GM21526 (cell line): ENCODE results near the gene NAPA.
A peak's percentile ranks its signal among the peaks of the same experiment; 100 is the strongest.
"Not testable (repeated sequence)": the region's sequence is repeated elsewhere in the genome, so short reads cannot be mapped to it uniquely, and the experiment has no call there.

Experiments
- ATAC-seq: cut with Tn5 transposase; IDR thresholded peaks from one replicate; pipeline ENCODE4 v1.9.1; 2021; ENCODE audit warnings: moderate library complexity; ENCODE audit not compliant: unreplicated experiment, low FRiP score

The NAPA gene

GRCh38 chr19:47489072-47489914, 25.6 kb downstream of the NAPA start:
- ATAC-seq: no peak

DNA sequence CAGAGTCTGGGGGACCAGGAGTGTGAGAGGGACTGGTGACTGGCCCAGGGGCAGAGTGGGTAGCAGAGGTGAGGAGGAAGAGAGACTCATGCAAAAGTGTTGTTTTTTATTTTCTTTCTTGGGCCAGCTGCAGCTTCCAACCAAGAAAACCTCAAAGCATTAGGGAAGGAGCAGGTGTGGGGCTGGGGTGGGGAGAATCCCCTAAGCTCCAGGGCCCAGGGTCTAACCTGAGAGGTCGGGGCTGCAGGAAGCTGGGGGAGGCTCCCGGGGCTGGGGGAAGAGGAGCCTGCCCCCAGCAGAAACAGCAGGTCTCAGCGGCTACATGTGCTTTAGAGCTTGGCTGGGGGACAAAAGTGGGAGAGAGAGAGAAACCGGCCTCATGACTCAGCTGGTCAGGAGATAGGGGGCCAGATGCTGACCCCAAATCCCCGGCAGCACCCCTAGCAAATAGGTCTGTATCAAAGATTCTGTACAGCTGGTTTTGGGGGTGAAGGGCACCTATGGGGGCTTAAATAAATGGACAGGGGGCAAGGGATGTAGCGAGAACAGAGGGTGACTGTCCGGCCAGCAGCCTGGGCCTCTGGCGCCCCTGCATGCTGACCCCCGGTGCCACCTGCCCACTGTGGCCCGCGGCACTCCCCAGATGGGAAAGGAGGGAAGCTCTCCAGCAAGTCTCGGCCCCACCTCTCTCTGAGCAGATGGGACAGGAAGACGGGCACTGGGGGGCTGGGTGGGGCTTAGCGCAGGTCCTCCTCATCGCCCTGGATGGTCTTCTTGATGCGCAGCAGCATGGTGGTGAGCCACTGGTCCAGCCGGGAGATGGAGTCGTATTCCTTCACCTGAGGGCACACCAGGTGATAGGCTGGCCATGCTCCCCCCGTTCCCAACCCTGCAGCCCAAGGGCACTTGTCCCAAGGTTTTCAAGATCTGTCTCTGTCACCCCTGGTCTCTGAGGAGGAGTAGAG, 27.0 kb downstream of the NAPA start:
- no peak for ATAC-seq

- ATAC-seq: no peak
Measured at GRCh38 chr19:47486900-47487299, 28.0 kb downstream of the NAPA start.

DNA sequence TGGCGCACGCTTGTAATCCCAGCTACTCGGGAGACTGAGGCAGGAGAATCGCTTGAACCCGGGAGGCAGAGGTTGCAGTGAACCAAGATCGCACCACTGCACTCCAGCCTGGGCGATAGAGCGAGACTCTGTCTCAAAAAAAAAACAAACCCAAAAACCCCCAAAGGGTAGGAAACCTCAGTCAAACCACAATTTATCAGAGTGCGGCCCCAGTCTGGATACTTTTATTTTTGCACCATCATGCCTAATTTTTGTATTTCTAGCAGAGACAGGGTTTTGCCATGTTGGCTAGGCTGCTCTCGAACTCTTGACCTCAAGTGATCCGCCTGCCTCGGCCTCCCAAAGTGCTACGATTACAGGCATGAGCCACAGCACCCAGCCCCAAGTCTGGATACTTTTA, 28.6 kb downstream of the NAPA start:
- not testable (repeated sequence) for ATAC-seq

GRCh38 chr19:47485210-47485609, 29.7 kb downstream of the NAPA start:
- no peak for ATAC-seq

DNA sequence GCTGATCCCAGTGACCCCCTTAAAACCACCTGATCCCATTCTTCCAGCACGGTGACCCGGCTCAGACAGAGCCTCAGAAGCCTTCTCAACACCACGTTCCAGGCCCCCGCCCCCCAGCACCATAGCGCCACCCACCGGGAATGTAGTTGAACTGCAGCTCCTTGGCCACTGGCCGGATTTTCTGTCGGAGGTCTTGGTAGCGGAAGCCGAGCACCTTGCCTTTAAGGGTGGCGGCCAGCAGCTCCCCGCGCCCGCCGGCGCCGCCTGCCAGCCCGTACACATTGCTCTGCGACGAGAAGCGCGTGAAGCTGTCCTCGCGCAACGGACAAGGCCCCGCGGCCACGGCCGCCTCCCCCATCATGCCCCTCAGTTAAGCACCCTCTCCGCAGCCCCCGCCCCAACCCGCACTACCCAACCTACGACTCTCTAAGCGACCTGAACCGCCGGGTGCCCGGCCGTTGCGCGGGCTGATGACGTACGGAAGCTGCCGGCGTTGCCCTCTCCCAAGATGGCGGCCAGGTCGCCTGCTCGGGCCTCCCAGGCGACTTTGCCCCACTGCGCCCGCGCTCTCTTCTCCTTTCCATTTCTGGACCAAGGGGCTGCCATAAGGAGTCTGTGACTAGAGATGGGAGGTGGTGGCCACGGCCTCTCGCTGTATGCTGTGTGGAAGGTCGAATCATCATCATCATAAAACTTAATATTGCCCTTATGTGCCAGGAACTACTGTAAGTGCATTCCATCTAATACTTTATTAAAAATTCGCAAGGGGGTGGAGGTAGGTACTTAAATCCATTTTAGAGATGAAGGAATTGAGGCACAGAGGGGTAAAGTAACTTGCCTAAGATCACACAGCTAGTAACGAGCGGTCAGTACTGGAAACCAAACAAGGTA, 30.8 kb downstream of the NAPA start, which contains the start of gene KPTN:
KPTN (minus strand) TSS at position 420 of the 891 bp plus-strand sequence; CDS start at position 361, 59 bp downstream.
- ATAC-seq: peak; percentile 59

DNA sequence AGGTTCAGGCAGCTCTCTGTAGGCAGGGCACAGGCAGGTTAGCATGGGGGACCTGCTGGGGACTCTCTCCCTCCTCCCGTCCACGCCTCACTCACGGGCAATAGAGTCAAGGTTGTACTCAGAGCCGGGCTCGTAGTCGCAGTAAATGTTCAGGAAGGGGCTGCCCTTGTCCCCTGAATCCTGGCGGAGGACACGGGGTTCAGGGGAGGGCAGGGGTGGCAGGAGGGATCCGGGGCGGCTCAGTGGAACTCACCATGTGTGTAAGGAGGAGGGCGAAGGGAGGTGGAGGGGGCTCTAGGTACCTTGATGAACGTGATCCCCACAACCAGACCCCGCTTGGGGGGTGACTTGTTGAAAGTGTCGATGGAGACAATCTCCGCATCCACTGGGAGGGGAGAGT, 31.7 kb downstream of the NAPA start:
- no peak for ATAC-seq

DNA sequence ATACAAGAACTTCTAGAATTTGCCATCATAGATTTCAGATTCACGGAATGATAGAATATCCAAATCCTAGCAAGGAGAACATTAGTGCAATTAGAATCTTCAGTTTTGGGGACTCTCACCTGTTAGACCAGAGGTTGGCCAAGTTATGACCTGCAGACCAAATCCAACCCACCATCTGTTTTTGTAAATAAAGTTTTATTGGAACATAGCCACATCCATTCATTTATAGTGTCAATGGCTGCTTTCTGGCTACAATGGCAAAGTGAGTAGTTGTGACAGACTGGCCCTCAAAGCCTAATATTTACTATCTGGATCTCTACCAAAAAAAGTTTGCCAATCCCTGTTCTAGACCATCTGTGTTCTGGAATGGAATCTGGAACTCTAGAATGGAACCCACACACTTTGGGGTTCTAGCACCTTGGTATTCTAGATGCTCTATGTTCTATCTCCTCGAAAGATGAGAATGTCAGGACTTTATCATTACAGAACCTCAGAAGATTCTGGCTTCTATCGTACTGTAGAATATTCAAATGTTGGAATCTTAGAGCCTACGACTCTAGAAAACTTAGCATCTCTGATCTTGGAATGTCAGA, 33.3 kb downstream of the NAPA start:
- ATAC-seq: no peak

DNA sequence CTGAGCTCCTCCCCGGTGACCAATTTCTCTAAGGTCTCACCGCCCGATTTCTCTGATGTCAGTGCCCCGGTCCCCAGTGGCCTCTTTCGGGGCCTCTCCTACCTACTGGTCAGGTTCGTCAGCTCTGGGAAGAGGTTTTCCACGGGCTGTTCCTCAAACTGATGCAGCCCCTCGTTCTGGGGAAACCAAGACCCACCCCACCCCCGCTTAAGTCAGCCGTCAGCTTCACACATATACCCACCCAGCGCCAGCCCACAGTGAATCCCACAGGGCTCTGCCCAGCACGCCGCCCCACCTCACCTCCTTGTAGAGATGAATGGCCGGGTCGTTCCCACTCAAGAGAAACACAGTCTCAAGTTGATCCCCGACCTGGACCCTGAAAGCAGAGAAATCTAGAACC, 34.2 kb downstream of the NAPA start:
- no peak for ATAC-seq

- ATAC-seq: no peak
Measured at GRCh38 chr19:47479701-47480503, 35.0 kb downstream of the NAPA start.

GRCh38 chr19:47476438-47476972, 38.4 kb downstream of the NAPA start:
- no peak for ATAC-seq

GRCh38 chr19:47475465-47475864, 39.4 kb downstream of the NAPA start:
- ATAC-seq: no peak

DNA sequence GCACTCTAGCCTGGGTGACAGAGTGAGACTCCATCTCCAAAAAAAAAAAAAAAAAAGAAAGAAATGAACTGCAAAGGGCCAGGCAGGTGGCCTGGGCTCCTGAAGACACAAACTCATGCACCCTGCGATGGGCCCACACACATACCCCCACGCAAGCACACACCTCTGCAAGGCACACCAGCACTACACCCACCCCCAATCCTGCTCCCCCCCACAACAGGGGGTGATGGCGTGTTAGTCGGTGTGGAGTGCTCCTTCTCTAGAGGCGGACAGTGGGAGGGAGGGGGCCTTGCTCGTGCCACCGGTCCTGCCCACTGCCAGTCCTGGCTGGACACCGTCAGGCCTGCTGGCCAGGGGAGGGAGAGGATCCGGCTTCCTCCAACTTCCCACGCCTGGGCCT, 41.5 kb downstream of the NAPA start:
- no peak for ATAC-seq

DNA sequence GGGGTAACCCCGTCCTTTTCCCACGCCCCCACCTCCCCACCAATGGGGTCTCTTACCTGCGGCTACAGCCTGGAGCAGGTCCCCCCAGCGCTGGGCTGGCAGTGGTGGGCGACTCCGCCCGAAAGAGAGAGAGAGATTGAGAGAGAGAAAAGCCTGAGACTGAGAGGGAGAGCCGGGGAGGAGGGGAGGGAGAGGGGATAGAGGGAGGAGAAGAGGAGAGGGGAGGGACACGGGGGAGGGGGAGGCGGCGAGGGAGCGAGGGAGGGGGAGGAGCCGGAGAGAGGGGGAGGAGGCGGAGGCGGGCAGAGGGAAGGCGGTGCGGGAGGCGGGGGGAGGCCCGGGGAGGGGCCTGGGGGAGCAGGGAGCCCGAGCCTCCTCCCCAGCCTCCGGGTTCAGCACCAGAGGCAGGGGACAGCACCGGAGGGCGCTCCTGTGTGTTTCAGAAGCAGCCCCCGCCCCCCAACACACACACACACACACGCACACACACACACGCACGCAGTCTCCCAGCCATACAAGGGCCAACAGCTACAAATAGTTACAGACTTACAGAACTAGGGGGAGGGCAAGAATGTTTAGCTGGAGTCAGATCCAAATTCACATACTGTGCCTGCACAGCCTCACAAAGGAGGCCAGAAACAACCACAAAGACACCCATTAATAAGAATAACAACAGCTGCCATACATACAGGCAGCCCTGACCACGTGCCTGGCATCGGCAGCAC, 43.0 kb downstream of the NAPA start, which contains the start of gene SLC8A2:
SLC8A2 (minus strand) TSS at position 161 of the 725 bp plus-strand sequence. CDS start 5,490 bp downstream, outside the sequence.
- ATAC-seq: no peak

DNA sequence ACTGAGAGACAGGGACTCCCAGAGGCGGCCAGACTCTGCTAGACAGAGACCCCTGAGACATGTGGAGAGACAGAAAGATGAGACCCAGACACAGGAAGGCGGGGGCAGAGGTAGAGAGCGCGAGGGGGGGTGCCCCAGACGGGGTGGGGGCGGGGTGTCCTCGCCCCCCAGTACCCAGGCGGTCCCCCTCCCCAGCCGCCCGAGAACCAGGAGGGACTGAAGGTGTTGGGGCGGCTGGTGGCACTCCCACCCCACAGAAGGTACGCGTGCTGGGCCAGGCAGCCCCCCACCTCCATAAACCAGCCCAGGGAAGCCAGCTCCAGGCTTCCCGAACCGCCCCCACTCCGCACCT, 43.5 kb downstream of the NAPA start:
- no peak for ATAC-seq

- ATAC-seq: no peak
Measured at GRCh38 chr19:47470447-47471195, 44.2 kb downstream of the NAPA start.

- ATAC-seq: no peak
Measured at GRCh38 chr19:47469719-47470118, 45.1 kb downstream of the NAPA start.

- no peak for ATAC-seq
Measured at GRCh38 chr19:47469363-47469700, 45.5 kb downstream of the NAPA start.
